Measurements from ENCODE around the gene DOCK10. TPM values are rescaled to one million over a fixed set of nuclear protein-coding genes. Genes with fewer than 3 reads are reported as not detected.

DOCK10 gene
- total RNA-seq, 2 donors from 2014 or later: 0.93 to 2.0 TPM

- no peaks in the 10 kb centered on the region for H3K36me3 ChIP-seq
- H3K27me3 ChIP-seq: no peaks in the 10 kb centered on the region
- TF ChIP-seq, protein P1, sequence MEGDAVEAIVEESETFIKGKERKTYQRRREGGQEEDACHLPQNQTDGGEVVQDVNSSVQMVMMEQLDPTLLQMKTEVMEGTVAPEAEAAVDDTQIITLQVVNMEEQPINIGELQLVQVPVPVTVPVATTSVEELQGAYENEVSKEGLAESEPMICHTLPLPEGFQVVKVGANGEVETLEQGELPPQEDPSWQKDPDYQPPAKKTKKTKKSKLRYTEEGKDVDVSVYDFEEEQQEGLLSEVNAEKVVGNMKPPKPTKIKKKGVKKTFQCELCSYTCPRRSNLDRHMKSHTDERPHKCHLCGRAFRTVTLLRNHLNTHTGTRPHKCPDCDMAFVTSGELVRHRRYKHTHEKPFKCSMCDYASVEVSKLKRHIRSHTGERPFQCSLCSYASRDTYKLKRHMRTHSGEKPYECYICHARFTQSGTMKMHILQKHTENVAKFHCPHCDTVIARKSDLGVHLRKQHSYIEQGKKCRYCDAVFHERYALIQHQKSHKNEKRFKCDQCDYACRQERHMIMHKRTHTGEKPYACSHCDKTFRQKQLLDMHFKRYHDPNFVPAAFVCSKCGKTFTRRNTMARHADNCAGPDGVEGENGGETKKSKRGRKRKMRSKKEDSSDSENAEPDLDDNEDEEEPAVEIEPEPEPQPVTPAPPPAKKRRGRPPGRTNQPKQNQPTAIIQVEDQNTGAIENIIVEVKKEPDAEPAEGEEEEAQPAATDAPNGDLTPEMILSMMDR (IDR thresholded peaks at IDR 0.05): no peak
- H3K4me3 ChIP-seq: no peak overlapping the region
- no peak for DNase-seq (ENCODE audit: low spot score)
- H3K4me1 ChIP-seq: no peaks in the 10 kb centered on the region
- no peaks in the 10 kb centered on the region for H3K9me3 ChIP-seq
- H3K27ac ChIP-seq: no peak overlapping the region
Observed at GRCh38 chr2:225070811-225071210, 28.5 kb upstream of the DOCK10 start.

DNA sequence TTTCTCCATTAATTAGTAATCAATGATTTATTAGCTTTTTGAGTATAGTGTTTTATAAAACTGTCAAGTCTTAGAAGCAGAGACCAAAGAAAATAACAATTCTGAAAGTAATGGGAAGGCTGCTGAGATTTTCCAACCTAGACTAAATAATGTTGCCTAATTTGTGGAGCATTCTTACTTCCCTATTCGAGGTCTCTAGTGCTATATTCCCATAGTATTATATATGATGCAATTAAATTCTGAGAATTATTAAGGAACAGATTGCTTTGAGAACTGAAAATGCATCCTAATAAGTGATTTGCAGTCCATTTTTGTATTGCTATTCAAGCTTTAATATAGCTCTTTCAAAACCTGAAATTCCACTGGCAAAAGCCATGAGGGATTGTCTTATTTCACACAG, 27.7 kb upstream of the DOCK10 start:
- Histone ChIP-seq H3K4me1 (no peaks in the 10 kb centered on the region), H3K36me3 (no peaks in the 10 kb centered on the region), H3K9me3 (no peaks in the 10 kb centered on the region), H3K4me3 (no peak overlapping the region), H3K27ac (no peak overlapping the region), H3K27me3 (no peaks in the 10 kb centered on the region)
- no peak for DNase-seq (ENCODE audit: low spot score)
- TF ChIP-seq, protein P1 (IDR thresholded peaks at IDR 0.05): no peak

DNA sequence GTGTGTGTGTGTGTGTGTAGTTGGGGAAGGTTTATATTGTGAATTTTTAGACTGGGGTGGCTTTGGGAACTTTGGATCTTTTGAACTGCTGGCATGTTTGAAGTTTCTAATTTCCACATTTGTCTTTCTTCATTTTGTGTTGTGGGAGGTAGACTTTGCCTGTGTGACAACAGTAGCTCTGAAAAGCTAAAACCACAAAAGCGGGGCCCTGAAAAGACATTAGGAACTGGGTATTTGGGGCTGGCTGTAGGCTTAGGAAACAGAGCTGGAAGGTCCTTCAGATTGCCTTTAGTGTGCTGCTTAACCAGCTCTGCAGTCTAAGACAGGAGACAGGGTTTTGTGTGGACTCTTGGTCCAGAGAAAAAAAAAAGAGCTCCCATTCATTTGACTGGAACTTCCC, 27.2 kb upstream of the DOCK10 start:
- TF ChIP-seq, protein P1 (IDR thresholded peaks at IDR 0.05): no peak
- Histone ChIP-seq H3K4me3 (no peak overlapping the region), H3K27ac (no peak overlapping the region), H3K36me3 (no peaks in the 10 kb centered on the region), H3K4me1 (no peaks in the 10 kb centered on the region), H3K27me3 (no peaks in the 10 kb centered on the region), H3K9me3 (no peaks in the 10 kb centered on the region)
- no peak for DNase-seq (ENCODE audit: low spot score)

DNA sequence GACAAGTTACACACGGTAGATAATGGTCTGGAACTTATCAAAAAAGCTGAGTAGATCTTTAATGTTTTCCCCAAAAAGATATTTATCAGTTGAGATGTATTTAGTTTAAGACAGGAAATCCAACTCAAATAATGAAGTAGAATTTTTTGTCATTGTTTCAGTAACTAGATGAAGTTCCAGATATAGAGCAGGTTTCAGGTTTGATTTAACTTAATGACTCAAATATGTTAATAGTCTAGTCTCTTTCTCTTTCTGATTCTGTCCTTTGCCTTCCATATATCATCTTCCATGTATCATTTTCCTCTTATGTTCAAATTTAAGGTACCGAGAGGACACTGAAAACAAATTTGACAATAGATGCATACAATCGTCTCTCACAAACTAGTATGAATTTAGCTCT, 23.6 kb upstream of the DOCK10 start:
- no peak for DNase-seq (ENCODE audit: low spot score)
- Histone ChIP-seq H3K27ac (no peak overlapping the region), H3K9me3 (no peaks in the 10 kb centered on the region), H3K4me1 (no peaks in the 10 kb centered on the region), H3K4me3 (no peak overlapping the region), H3K27me3 (no peaks in the 10 kb centered on the region), H3K36me3 (no peaks in the 10 kb centered on the region)
- TF ChIP-seq, protein P1 (IDR thresholded peaks at IDR 0.05): no peak

DNA sequence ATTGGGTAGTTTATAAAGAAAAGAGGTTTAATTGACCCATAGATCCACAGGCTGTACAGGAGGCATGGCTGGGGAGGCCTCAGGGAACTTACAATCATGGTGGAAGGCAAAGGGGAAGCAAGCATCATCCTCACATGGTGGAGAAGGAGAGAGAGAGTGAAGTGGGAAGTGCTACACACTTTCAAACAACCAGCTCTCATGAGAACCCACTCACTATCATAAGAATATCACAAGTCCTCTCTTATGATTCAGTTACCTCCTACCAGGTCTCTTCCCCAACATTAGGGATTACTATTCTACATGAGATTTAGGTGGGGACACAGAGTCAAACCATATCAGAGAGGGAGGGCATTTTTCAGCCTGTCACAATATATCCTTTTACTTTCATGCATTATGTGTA, 22.7 kb upstream of the DOCK10 start:
- Histone ChIP-seq H3K4me1 (no peaks in the 10 kb centered on the region), H3K27me3 (no peaks in the 10 kb centered on the region), H3K4me3 (no peak overlapping the region), H3K9me3 (peaks cover 0 to under 1% of the 10 kb centered on the region in 2 donors), H3K36me3 (no peaks in the 10 kb centered on the region), H3K27ac (no peak overlapping the region)
- DNase-seq (ENCODE audit: low spot score): no peak
- TF ChIP-seq, protein P1 (IDR thresholded peaks at IDR 0.05): no peak

DNA sequence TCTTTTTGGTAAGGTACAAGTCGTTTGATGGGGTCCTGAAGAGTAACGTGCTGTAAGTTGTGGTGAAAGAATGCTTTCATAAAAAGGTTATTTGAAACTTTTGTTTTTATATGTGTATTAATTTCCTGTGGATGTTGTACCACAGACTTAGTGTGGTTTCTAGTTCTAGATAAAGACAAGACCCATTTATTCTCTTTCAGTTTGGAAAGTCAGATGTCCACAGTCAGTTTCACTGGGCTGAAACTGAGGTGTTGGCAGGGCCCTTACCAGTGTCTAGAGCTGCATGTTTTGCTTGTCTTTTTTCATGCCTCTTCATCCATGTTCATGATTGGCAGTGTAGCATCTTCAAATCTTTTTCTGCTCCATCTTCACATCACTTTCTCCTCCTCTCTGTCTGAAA, 22.1 kb upstream of the DOCK10 start:
- no peak overlapping the region for H3K4me3 ChIP-seq
- H3K27ac ChIP-seq: no peak overlapping the region
- no peak for DNase-seq (ENCODE audit: low spot score)
- no peaks in the 10 kb centered on the region for H3K27me3 ChIP-seq
- H3K9me3 ChIP-seq: peaks cover 0 to 3% of the 10 kb centered on the region in 2 donors
- H3K36me3 ChIP-seq: no peaks in the 10 kb centered on the region
- H3K4me1 ChIP-seq: no peaks in the 10 kb centered on the region
- TF ChIP-seq, protein P1 (IDR thresholded peaks at IDR 0.05): no peak
